Muscle of leg (tissue), 9 donors: Measurements from ENCODE around the gene TMEM143. TPM values are rescaled to one million over a fixed set of nuclear protein-coding genes. Genes with fewer than 3 reads are reported as not detected.

Experiments
- polyA plus RNA-seq, 8 donors: library from polyadenylated mRNA; unstranded; fragments of 120-200 nt; gene quantifications; one replicate each; pipeline versions ENCODE4 v1.2.1 to v1.2.3, GENCODE V29; 2013; ENCODE audit warnings: inconsistent platforms in 1 of 8, low replicate concordance in 1 of 8; ENCODE audit not compliant: insufficient read length in 8 of 8, insufficient read depth in 1 of 8
- total RNA-seq: library from RNA; stranded (reverse); fragments of 120-200 nt; gene quantifications from one replicate; pipeline ENCODE4 v1.2.4, GENCODE V29; 2013

The TMEM143 gene
- total and polyA plus RNA-seq, 9 donors: 4.1 to 17.4 (median 14.9) TPM

Other genes with a start within 250 kb of the TMEM143 start
- 20.4 TPM for gene LIG1, start 193.6 kb downstream of the TMEM143 start, total RNA-seq
- 10 to 100 TPM; 20.2 to 37.4 (median 29.1) TPM for gene LIG1, start 193.6 kb downstream of the TMEM143 start, polyA plus RNA-seq
- gene ZSWIM9, start 193.3 kb downstream of the TMEM143 start, total RNA-seq: 1.0 TPM
- gene ZSWIM9, start 193.3 kb downstream of the TMEM143 start, polyA plus RNA-seq: 1 to 10 TPM; 6.2 to 8.7 (median 7.6) TPM
- 33.2 TPM for gene CARD8, start 108.0 kb downstream of the TMEM143 start, total RNA-seq
- 10 to 100 TPM; 29.3 to 42.6 (median 36.0) TPM for gene CARD8, start 108.0 kb downstream of the TMEM143 start, polyA plus RNA-seq
- gene ZNF114, start 93.9 kb downstream of the TMEM143 start, total RNA-seq: 5.2 TPM
- gene ZNF114, start 93.9 kb downstream of the TMEM143 start, polyA plus RNA-seq: 1 to 10 TPM; 1.8 to 4.5 (median 3.2) TPM
- gene EMP3, start 38.4 kb downstream of the TMEM143 start, total RNA-seq: 67.4 TPM
- 100 to 1,000 TPM; 121 to 166 (median 144) TPM for gene EMP3, start 38.4 kb downstream of the TMEM143 start, polyA plus RNA-seq
- not detected for gene SYNGR4, start 427 bp upstream of the TMEM143 start, total RNA-seq
- gene SYNGR4, start 427 bp upstream of the TMEM143 start, polyA plus RNA-seq: under 1 TPM in 1 of 8 donors, not detected in 7; 0.17 TPM
- gene KDELR1, start 27.6 kb upstream of the TMEM143 start, total RNA-seq: 57.5 TPM
- 100 to 1,000 TPM; 104 to 162 (median 129) TPM for gene KDELR1, start 27.6 kb upstream of the TMEM143 start, polyA plus RNA-seq
- gene GRIN2D, start 29.7 kb upstream of the TMEM143 start, total RNA-seq: 0.58 TPM
- 1 to 10 TPM in 7 of 8 donors, under 1 TPM in 1; 0.93 to 3.1 (median 2.1) TPM for gene GRIN2D, start 29.7 kb upstream of the TMEM143 start, polyA plus RNA-seq
- gene GRWD1, start 82.0 kb upstream of the TMEM143 start, total RNA-seq: 21.0 TPM
- 10 to 100 TPM; 20.4 to 29.9 (median 25.8) TPM for gene GRWD1, start 82.0 kb upstream of the TMEM143 start, polyA plus RNA-seq
- 0.49 TPM for gene KCNJ14, start 91.6 kb upstream of the TMEM143 start, total RNA-seq
- 1 to 10 TPM in 2 of 8 donors, under 1 TPM in 6; 0.48 to 1.2 (median 0.92) TPM for gene KCNJ14, start 91.6 kb upstream of the TMEM143 start, polyA plus RNA-seq
- gene CYTH2, start 105.4 kb upstream of the TMEM143 start, total RNA-seq: 24.2 TPM
- 10 to 100 TPM; 37.4 to 54.5 (median 45.1) TPM for gene CYTH2, start 105.4 kb upstream of the TMEM143 start, polyA plus RNA-seq
- gene LMTK3, start 147.9 kb upstream of the TMEM143 start, total RNA-seq: 0.04 TPM
- under 1 TPM in 7 of 8 donors, not detected in 1; 0.03 to 0.39 (median 0.18) TPM for gene LMTK3, start 147.9 kb upstream of the TMEM143 start, polyA plus RNA-seq
- 0.13 TPM for gene SULT2B1, start 188.2 kb upstream of the TMEM143 start, total RNA-seq
- 1 to 10 TPM in 1 of 8 donors, under 1 TPM in 6, not detected in 1; 0.11 to 2.9 (median 0.27) TPM for gene SULT2B1, start 188.2 kb upstream of the TMEM143 start, polyA plus RNA-seq
- gene SPACA4, start 242.8 kb upstream of the TMEM143 start, total RNA-seq: not detected
- gene SPACA4, start 242.8 kb upstream of the TMEM143 start, polyA plus RNA-seq: not detected